ENCODE measurements around the gene RNF141.

Gene RNF141

DNA sequence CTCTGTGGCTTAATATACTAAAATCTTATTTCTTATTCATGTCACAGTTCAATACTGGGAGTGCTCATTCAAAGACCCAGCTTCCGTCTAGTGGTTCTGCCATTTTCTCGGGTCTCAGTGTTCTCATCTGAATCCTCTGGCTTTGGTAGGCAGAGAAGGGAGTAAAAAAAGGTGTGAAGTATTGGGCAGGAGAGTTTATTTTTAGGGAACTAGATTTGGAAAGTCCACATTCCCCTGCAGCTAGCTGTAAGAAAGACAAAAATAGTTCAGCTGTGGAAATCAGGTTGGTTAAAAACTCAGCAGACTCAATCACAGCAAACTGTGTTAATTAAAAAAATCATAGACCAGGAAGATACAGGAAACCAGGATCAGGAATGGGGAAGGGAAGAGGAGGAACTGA lies 31.5 kb upstream of the RNF141 start:
- ATAC-seq, result no peak
- TF ChIP-seq SNAI2 (CRISPR knock-in tag; IDR thresholded peaks at IDR 0.05), result no peak
- TF ChIP-seq, protein P1, sequence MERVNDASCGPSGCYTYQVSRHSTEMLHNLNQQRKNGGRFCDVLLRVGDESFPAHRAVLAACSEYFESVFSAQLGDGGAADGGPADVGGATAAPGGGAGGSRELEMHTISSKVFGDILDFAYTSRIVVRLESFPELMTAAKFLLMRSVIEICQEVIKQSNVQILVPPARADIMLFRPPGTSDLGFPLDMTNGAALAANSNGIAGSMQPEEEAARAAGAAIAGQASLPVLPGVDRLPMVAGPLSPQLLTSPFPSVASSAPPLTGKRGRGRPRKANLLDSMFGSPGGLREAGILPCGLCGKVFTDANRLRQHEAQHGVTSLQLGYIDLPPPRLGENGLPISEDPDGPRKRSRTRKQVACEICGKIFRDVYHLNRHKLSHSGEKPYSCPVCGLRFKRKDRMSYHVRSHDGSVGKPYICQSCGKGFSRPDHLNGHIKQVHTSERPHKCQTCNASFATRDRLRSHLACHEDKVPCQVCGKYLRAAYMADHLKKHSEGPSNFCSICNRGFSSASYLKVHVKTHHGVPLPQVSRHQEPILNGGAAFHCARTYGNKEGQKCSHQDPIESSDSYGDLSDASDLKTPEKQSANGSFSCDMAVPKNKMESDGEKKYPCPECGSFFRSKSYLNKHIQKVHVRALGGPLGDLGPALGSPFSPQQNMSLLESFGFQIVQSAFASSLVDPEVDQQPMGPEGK (CRISPR knock-in tag; IDR thresholded peaks at IDR 0.05; ENCODE audit: borderline replicate concordance), result no peak
- no peak for TF ChIP-seq RARB (CRISPR knock-in tag; IDR thresholded peaks at IDR 0.05)
- TF ChIP-seq, protein P2, sequence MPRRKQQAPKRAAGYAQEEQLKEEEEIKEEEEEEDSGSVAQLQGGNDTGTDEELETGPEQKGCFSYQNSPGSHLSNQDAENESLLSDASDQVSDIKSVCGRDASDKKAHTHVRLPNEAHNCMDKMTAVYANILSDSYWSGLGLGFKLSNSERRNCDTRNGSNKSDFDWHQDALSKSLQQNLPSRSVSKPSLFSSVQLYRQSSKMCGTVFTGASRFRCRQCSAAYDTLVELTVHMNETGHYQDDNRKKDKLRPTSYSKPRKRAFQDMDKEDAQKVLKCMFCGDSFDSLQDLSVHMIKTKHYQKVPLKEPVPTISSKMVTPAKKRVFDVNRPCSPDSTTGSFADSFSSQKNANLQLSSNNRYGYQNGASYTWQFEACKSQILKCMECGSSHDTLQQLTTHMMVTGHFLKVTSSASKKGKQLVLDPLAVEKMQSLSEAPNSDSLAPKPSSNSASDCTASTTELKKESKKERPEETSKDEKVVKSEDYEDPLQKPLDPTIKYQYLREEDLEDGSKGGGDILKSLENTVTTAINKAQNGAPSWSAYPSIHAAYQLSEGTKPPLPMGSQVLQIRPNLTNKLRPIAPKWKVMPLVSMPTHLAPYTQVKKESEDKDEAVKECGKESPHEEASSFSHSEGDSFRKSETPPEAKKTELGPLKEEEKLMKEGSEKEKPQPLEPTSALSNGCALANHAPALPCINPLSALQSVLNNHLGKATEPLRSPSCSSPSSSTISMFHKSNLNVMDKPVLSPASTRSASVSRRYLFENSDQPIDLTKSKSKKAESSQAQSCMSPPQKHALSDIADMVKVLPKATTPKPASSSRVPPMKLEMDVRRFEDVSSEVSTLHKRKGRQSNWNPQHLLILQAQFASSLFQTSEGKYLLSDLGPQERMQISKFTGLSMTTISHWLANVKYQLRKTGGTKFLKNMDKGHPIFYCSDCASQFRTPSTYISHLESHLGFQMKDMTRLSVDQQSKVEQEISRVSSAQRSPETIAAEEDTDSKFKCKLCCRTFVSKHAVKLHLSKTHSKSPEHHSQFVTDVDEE (CRISPR knock-in tag; IDR thresholded peaks at IDR 0.05), result no peak
- TF ChIP-seq, protein P3, sequence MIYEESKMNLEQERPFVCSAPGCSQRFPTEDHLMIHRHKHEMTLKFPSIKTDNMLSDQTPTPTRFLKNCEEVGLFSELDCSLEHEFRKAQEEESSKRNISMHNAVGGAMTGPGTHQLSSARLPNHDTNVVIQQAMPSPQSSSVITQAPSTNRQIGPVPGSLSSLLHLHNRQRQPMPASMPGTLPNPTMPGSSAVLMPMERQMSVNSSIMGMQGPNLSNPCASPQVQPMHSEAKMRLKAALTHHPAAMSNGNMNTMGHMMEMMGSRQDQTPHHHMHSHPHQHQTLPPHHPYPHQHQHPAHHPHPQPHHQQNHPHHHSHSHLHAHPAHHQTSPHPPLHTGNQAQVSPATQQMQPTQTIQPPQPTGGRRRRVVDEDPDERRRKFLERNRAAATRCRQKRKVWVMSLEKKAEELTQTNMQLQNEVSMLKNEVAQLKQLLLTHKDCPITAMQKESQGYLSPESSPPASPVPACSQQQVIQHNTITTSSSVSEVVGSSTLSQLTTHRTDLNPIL (CRISPR knock-in tag; IDR thresholded peaks at IDR 0.05; ENCODE audit: low read depth), result no peak
- no peak for TF ChIP-seq ARNTL (CRISPR knock-in tag; IDR thresholded peaks at IDR 0.05; ENCODE audit: borderline replicate concordance, low read depth)
- TF ChIP-seq OSR1 (CRISPR knock-in tag; IDR thresholded peaks at IDR 0.05), result no peak
- TF ChIP-seq GLIS3 (CRISPR knock-in tag; IDR thresholded peaks at IDR 0.05), result no peak
- no peak for TF ChIP-seq ZNF8 (CRISPR knock-in tag; IDR thresholded peaks at IDR 0.05)
- TF ChIP-seq, protein P4, sequence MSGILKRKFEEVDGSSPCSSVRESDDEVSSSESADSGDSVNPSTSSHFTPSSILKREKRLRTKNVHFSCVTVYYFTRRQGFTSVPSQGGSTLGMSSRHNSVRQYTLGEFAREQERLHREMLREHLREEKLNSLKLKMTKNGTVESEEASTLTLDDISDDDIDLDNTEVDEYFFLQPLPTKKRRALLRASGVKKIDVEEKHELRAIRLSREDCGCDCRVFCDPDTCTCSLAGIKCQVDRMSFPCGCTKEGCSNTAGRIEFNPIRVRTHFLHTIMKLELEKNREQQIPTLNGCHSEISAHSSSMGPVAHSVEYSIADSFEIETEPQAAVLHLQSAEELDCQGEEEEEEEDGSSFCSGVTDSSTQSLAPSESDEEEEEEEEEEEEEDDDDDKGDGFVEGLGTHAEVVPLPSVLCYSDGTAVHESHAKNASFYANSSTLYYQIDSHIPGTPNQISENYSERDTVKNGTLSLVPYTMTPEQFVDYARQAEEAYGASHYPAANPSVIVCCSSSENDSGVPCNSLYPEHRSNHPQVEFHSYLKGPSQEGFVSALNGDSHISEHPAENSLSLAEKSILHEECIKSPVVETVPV (CRISPR knock-in tag; IDR thresholded peaks at IDR 0.05), result no peak
- TF ChIP-seq, protein P5, sequence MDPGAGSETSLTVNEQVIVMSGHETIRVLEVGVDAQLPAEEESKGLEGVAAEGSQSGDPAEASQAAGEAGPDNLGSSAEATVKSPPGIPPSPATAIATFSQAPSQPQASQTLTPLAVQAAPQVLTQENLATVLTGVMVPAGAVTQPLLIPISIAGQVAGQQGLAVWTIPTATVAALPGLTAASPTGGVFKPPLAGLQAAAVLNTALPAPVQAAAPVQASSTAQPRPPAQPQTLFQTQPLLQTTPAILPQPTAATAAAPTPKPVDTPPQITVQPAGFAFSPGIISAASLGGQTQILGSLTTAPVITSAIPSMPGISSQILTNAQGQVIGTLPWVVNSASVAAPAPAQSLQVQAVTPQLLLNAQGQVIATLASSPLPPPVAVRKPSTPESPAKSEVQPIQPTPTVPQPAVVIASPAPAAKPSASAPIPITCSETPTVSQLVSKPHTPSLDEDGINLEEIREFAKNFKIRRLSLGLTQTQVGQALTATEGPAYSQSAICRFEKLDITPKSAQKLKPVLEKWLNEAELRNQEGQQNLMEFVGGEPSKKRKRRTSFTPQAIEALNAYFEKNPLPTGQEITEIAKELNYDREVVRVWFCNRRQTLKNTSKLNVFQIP (CRISPR knock-in tag; IDR thresholded peaks at IDR 0.05; ENCODE audit: borderline replicate concordance, low read depth), result no peak
- TF ChIP-seq ZNF70 (CRISPR knock-in tag; IDR thresholded peaks at IDR 0.05), result no peak
- TF ChIP-seq BACH2 (CRISPR knock-in tag; IDR thresholded peaks at IDR 0.05; ENCODE audit: borderline replicate concordance), result no peak
- no peak for TF ChIP-seq CSDC2 (CRISPR knock-in tag; IDR thresholded peaks at IDR 0.05)
- TF ChIP-seq ZC3H10 (CRISPR knock-in tag; IDR thresholded peaks at IDR 0.05), result no peak
- no peak for TF ChIP-seq TCF4 (CRISPR knock-in tag; IDR thresholded peaks at IDR 0.05; ENCODE audit: borderline replicate concordance)
- TF ChIP-seq PPARA (CRISPR knock-in tag; IDR thresholded peaks at IDR 0.05; ENCODE audit: borderline replicate concordance), result no peak

DNA sequence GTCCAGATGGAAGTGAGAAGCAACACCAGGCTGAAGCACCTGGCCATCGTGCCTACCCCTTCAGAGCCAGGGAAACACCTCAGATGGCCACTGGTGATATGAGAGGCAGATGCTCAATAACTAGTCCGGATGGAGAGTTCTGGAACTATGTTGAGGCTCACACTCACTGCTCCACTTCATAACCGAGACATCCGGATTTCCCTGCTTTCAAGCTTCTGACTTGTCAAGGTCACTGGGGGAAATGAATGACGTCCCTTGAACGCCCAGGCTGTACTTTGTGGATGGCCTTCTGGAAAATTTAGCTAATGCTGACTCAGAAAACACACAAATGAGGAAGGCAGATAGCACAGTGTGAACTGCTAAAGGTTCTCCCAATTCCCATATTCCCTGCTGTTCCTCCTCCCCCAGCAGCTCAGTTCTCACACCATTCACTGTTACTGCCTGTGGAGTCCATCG lies 27.5 kb upstream of the RNF141 start, which contains the start of gene LYVE1:
TSS of gene LYVE1 (minus strand) at position 180 of the 456 bp plus-strand sequence. CDS start at position 47, 133 bp downstream.
- TF ChIP-seq, protein P5 (CRISPR knock-in tag; IDR thresholded peaks at IDR 0.05; ENCODE audit: borderline replicate concordance, low read depth), result no peak
- TF ChIP-seq, protein P4 (CRISPR knock-in tag; IDR thresholded peaks at IDR 0.05), result no peak
- ATAC-seq, result no peak
